Spleen (tissue), 13 donors: ENCODE measurements around the gene ANXA2. TPM values are rescaled to one million over a fixed set of nuclear protein-coding genes. Genes with fewer than 3 reads are reported as not detected.

Experiments used
- DNase-seq: peaks from one replicate; pipeline ENCODE4 v3.0.0-alpha.2; 2020
- H3K27ac ChIP-seq, 8 donors: fragments of 200-600 bp; sonication (generic) in 7 of 8; 1 replicate in 4 of 8; 2 replicates in 4 of 8; pipeline versions ENCODE4 v1.5.0 to v1.8.0; 2016 to 2021; ENCODE audit warnings: inconsistent platforms in 4 of 8, mild to moderate bottlenecking in 4 of 8, moderate library complexity in 1 of 8
- H3K27me3 ChIP-seq, 7 donors: fragments of 200-600 bp; sonication (generic) in 6 of 7; replicated peaks in 1 of 7; 1 replicate in 4 of 7; 2 replicates in 3 of 7; pipeline versions ENCODE4 v1.5.0 to v1.8.0; 2016 to 2021; ENCODE audit warnings: inconsistent platforms in 3 of 7, mild to moderate bottlenecking in 1 of 7
- H3K36me3 ChIP-seq, 6 donors: fragments of 200-600 bp; sonication (generic) in 5 of 6; 1 replicate in 4 of 6; 2 replicates in 2 of 6; pipeline versions ENCODE4 v1.5.0 to v1.8.0; 2016 to 2021; ENCODE audit warnings: inconsistent platforms in 2 of 6
- H3K4me1 ChIP-seq, 6 donors: fragments of 200-600 bp; sonication (generic) in 5 of 6; 1 replicate in 3 of 6; 2 replicates in 3 of 6; pipeline versions ENCODE4 v1.5.0 to v1.8.0; 2016 to 2021; ENCODE audit warnings: inconsistent platforms in 3 of 6
- H3K4me3 ChIP-seq, 8 donors: fragments of 200-600 bp; sonication (generic) in 7 of 8; 1 replicate in 4 of 8; 2 replicates in 4 of 8; pipeline versions ENCODE4 v1.5.0 to v1.8.0; 2016 to 2021; ENCODE audit warnings: inconsistent platforms in 4 of 8, mild to moderate bottlenecking in 4 of 8, moderate library complexity in 2 of 8
- H3K9me3 ChIP-seq, 8 donors: fragments of 200-600 bp; sonication (generic) in 7 of 8; 1 replicate in 4 of 8; 2 replicates in 4 of 8; pipeline versions ENCODE4 v1.5.0 to v1.8.0; 2016 to 2021; ENCODE audit warnings: inconsistent platforms in 4 of 8
- CTCF ChIP-seq, 11 experiments: fragments of 200-600 bp in 7 of 11; fragments of 450-650 bp in 4 of 11; sonication (generic) in 4 of 11; IDR thresholded peaks in 8 of 11; conservative IDR thresholded peaks in 3 of 11; 1 replicate in 7 of 11; 2 replicates in 4 of 11; pipeline versions ENCODE4 v1.4.0 to v1.8.0; 2016 to 2021; ENCODE audit warnings: antibody characterized with exemption in 11 of 11, inconsistent platforms in 4 of 11, mild to moderate bottlenecking in 1 of 11
- POLR2A ChIP-seq, 3 donors: fragments of 450-650 bp; IDR thresholded peaks; one replicate each; pipeline ENCODE4 v1.5.1; 2017; ENCODE audit warnings: antibody characterized with exemption in 3 of 3, mild to moderate bottlenecking in 1 of 3
- POLR2AphosphoS5 ChIP-seq, 3 donors: sonication (generic); formaldehyde crosslinking; IDR thresholded peaks; one replicate each; pipeline ENCODE4 v1.5.1; 2017; ENCODE audit warnings: antibody characterized with exemption in 3 of 3
- WGBS, 5 donors: extraction: QIAGEN DNeasy Blood & Tissue Kit in 3 of 5; methylation state at CpG; one replicate each; pipeline versions ENCODE4 v1.1.5 to v1.1.7; 2013 to 2018; 5-methylcytosine and 5-hydroxymethylcytosine counted together
- intact Hi-C: fragments of 100-400 bp; cut with DNase I; formaldehyde crosslinking; loops from one replicate; pipeline ENCODE4 v1.15.0; 2023; ENCODE audit warnings: low total_unique reads
- long read RNA-seq, 2 donors: transcript quantifications; one replicate each; lab custom pipeline, GENCODE V29; 2026
- polyA plus RNA-seq, 3 donors: library from polyadenylated mRNA; stranded (reverse); fragments of 200-250 nt; gene quantifications; one replicate each; pipeline ENCODE4 v1.2.1, GENCODE V29; 2013
- total RNA-seq, 7 donors: library from RNA; depleted of rRNA in 3 of 7; stranded (reverse); fragments of >200 nt in 3 of 7; fragmentation: NEBNext Ultra II Directional in 4 of 7; extraction: Animal tissue kit (Norgen Biotek cat#: 25700) in 4 of 7; gene quantifications; one replicate each; pipeline versions ENCODE4 v1.1.0 to v1.2.1, GENCODE V29; 2016 to 2021
- donor health status: healthy with polysubstance abuse.
- donor health status: DM: no; HTN: no; CAD: no; lungs with moderate emphysema.
- donor health status: DM: no; HTN: no; CAD: no.
- donor health status: Bipolar disorder and iron deficiency.
- donor health status: healthy.
- donor health status: DM: no; HTN: no; CAD: no.
- donor health status: DM: yes; HTN: yes; CAD: no.

The ANXA2 gene
- 100 to 1,000 TPM; 191 to 397 (median 338) TPM for total RNA-seq
- polyA plus RNA-seq = 100 to 1,000 TPM; 163 to 437 (median 230) TPM
- long read RNA-seq, donor 1, transcript ANXA2-203 (14 exons, 1,444 nt) = minor isoform, 25 of 444 reads
- long read RNA-seq, donor 1, transcript ANXA2-204 (13 exons, 1,435 nt) = major isoform, 219 of 444 reads
- long read RNA-seq, donor 1, partial matches to known transcripts = 178 of 444 reads
- long read RNA-seq, donor 1, other reads (novel, unspliced or antisense) = 17 of 444 reads
- long read RNA-seq, donor 2, transcript ANXA2-203 (14 exons, 1,444 nt) = minor isoform, 7 of 223 reads
- long read RNA-seq, donor 2, transcript ANXA2-204 (13 exons, 1,435 nt) = major isoform, 126 of 223 reads
- long read RNA-seq, donor 2, partial matches to known transcripts = 80 of 223 reads
- long read RNA-seq, donor 2, other reads (novel, unspliced or antisense) = 6 of 223 reads

GRCh38 chr15:60397772-60398445, at the start of gene ANXA2:
Gene ANXA2 (minus strand): TSS chr15:60397986. CDS start chr15:60386075, 11,911 bp downstream.
- peaks cover 0 to 22% (median 0%) of the 10 kb centered on the region in 7 donors for H3K27me3 ChIP-seq
- 0 to 1% (median 0%) methylated on average over 24 to 53 of the region's 53 CpGs for WGBS, 5 donors
- H3K27ac ChIP-seq = peak within 1 kb of the TSS; percentile 84 to 97 (median 92)
- TF ChIP-seq POLR2A (IDR thresholded peaks at IDR 0.05) (peak in 1 of 3 donors; percentile 74), CTCF (IDR thresholded peaks at IDR 0.05 in 8 of 11, conservative IDR thresholded peaks at IDR 0.05 in 3 of 11) (no peak), POLR2AphosphoS5 (IDR thresholded peaks at IDR 0.05) (peak; percentile 94 to 95 (median 95))
- peaks cover 0 to 16% (median 0%) of the 10 kb centered on the region in 6 donors for H3K36me3 ChIP-seq
- peaks cover 32 to 63% (median 48%) of the 10 kb centered on the region in 6 donors for H3K4me1 ChIP-seq
- intact Hi-C loops = no loop called here
- peak; percentile 94 for DNase-seq
- peak within 1 kb of the TSS; percentile 58 to 90 (median 70) for H3K4me3 ChIP-seq
- no peaks in the 10 kb centered on the region for H3K9me3 ChIP-seq

- H3K36me3 ChIP-seq = peaks cover 0 to 58% (median 22%) of the 10 kb centered on the region in 6 donors
Measured at GRCh38 chr15:60444289-60444912, 46.6 kb upstream of the ANXA2 start.

GRCh38 chr15:60442763-60443162, 45.0 kb upstream of the ANXA2 start:
- intact Hi-C loops = no loop called here
- H3K4me3 ChIP-seq = no peak overlapping the region
- H3K36me3 ChIP-seq = peaks cover 0 to 58% (median 12%) of the 10 kb centered on the region in 6 donors

More at GRCh38 chr15:60444289-60444912, 46.6 kb upstream of the ANXA2 start:
- Histone ChIP-seq H3K9me3 (no peaks in the 10 kb centered on the region), H3K27me3 (no peaks in the 10 kb centered on the region), H3K27ac (no peak overlapping the region), H3K4me3 (no peak overlapping the region), H3K4me1 (peaks cover 0 to 7% (median 0%) of the 10 kb centered on the region in 6 donors)
- WGBS, 5 donors = 80 to 93% (median 85%) methylated on average over 6 of the region's 6 CpGs
- intact Hi-C loops = no loop called here
- DNase-seq = no peak
- TF ChIP-seq POLR2A (IDR thresholded peaks at IDR 0.05) (no peak), CTCF (IDR thresholded peaks at IDR 0.05 in 8 of 11, conservative IDR thresholded peaks at IDR 0.05 in 3 of 11) (peak in 8 of 11 experiments; percentile 19 to 51 (median 36)), POLR2AphosphoS5 (IDR thresholded peaks at IDR 0.05) (no peak)

More at GRCh38 chr15:60442763-60443162, 45.0 kb upstream of the ANXA2 start:
- H3K4me1 ChIP-seq = peaks cover 0 to 7% (median 0%) of the 10 kb centered on the region in 6 donors
- no peak overlapping the region for H3K27ac ChIP-seq
- no peak for TF ChIP-seq POLR2AphosphoS5 (IDR thresholded peaks at IDR 0.05)
- no peak for TF ChIP-seq CTCF (IDR thresholded peaks at IDR 0.05 in 8 of 11, conservative IDR thresholded peaks at IDR 0.05 in 3 of 11)
- no peak for TF ChIP-seq POLR2A (IDR thresholded peaks at IDR 0.05)
- no peaks in the 10 kb centered on the region for H3K27me3 ChIP-seq
- no peak for DNase-seq
- 85 to 96% (median 90%) methylated on average over 3 of the region's 3 CpGs for WGBS, 5 donors
- no peaks in the 10 kb centered on the region for H3K9me3 ChIP-seq
